NB4 (cell line): ENCODE results near the gene SRSF3.

Experiments used
- DNase-seq: peaks from one replicate; pipeline ENCODE4 v3.0.0; 2010; ENCODE audit warnings: low read depth
- H3K4me3 ChIP-seq: one replicate; pipeline ENCODE4 v1.5.1; 2011; ENCODE audit warnings: mild to moderate bottlenecking, low read depth, low read length, moderate library complexity
- CTCF ChIP-seq: IDR thresholded peaks from one replicate; pipeline ENCODE4 v1.5.1; 2012; ENCODE audit warnings: low read depth, low read length
- MAX ChIP-seq: IDR thresholded peaks from 2 replicates; pipeline ENCODE4 v1.6.1; 2011; ENCODE audit warnings: low read depth, low read length
- MYC ChIP-seq: IDR thresholded peaks from 2 replicates; pipeline ENCODE4 v1.6.1; 2011; ENCODE audit warnings: low read depth, low read length
- POLR2A ChIP-seq: IDR thresholded peaks from 2 replicates; pipeline ENCODE4 v1.6.1; 2011; ENCODE audit warnings: mild to moderate bottlenecking; ENCODE audit not compliant: insufficient read length; ENCODE audit errors: extremely low read depth

SRSF3 gene

DNA sequence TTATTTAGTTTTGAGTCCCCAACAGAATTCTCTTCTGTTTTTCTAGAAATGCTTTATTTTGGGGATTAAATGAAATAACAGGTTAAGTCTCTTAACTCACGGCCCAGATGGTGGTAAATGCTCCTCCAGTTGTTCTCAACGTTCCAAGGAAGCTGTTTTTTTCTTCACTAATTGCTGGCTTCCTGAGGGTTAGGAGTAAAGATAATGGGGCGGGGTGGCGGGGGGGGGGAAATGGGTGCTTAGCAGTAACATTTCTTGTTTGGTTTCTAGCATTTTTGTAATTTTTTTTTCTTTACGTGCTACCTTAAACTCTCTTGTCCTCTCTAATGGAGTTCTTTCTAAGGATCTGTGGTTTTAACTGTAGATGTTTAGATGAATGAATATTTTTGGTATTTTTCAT is 2.2 kb downstream of the SRSF3 start:
- TF ChIP-seq MYC (no peak), MAX (no peak), POLR2A (no peak), CTCF (no peak)
- DNase-seq: no peak
- peak overlapping the region; percentile 100 for H3K4me3 ChIP-seq

DNA sequence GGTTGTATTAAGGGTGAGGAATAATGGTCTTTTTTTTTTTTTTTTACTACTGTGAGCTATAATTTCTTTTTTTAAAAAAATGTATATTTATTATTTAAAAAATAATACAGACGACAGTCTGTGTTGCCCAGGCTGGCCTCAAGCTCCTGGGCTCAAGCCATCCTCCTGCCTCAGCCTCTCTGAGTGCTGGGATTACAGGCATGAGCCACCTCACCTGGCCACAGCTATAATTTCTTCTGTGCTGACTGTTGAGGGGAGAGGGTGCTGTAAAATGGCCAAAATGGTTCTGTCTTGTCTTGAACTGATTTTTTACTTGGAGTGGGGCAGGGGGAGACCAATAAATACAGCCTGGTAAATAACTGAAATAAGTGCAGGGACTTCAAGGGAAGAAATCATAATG is 3.6 kb downstream of the SRSF3 start:
- no peak for DNase-seq
- peak overlapping the region; percentile 100 for H3K4me3 ChIP-seq
- no peak for TF ChIP-seq MAX
- no peak for TF ChIP-seq POLR2A
- TF ChIP-seq CTCF: no peak
- no peak for TF ChIP-seq MYC

DNA sequence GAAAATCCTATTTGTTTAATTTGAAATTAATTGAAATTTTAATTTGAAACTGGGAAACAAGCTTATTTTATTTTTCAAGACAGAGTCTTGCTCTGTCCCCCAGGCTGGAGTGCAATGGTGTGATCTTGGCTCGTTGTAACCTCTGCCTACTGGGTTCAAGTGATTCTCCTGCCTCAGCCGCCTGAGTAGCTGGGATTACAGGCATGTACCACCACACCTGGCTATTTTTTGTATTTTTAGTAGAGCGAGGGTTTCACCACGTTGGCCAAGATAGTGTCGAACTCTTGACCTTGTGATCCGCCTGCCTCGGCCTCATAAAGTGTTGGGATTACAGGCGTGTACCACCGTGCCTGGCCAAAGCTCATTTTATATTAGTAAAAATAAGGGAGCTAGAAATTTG is 4.2 kb downstream of the SRSF3 start:
- no peak for DNase-seq
- TF ChIP-seq CTCF (no peak), MYC (no peak), POLR2A (no peak), MAX (no peak)
- H3K4me3 ChIP-seq: peak overlapping the region; percentile 100

DNA sequence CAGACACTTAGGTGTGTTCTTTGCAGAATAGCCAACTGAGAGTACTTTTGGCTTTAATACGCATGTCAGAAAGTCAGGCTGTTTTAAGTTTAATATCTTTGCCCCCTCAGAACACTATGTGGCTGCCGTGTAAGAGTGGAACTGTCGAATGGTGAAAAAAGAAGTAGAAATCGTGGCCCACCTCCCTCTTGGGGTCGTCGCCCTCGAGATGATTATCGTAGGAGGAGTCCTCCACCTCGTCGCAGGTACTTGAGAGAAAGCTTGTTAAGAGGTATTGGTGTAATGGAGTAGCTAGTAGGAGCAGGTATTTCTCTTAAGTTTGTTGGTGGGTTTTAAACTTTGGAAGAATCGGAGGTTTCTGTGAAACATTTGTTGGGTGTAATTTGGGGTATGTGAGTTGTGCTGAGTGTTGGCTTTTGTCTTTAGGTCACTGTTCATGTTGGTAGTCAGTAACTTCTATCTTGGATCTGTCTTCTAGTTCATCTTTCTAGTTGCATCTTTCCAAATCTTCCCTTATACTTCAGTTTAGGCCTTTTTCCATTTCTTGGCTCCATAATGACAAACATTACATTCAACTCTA is 4.7 kb downstream of the SRSF3 start:
- H3K4me3 ChIP-seq: peak overlapping the region; percentile 100
- TF ChIP-seq POLR2A: no peak
- TF ChIP-seq CTCF: no peak
- TF ChIP-seq MAX: no peak
- TF ChIP-seq MYC: no peak
- DNase-seq: no peak

DNA sequence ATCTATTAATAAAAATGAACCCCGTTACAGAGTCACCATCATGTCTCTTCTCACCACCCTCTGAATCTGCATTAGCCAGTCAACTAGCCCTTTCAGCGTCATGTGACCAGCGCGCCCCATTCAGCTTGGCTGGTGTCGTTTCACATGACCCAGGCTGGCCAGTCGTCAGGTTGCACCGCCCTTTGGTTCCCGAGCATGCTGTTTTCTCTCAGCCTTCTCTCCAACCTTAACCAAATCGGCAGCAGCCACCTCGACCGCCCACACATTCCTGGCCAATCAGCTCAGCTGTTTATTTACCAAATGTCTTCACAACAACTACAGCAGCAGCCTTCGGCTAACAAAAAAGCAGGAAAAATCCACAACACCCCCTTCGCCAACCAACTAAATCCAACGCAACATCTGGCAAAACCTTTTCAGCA is 5.6 kb downstream of the SRSF3 start:
- peak overlapping the region; percentile 100 for H3K4me3 ChIP-seq
- peak; percentile 42 for DNase-seq
- TF ChIP-seq CTCF (no peak), MYC (no peak), MAX (peak; percentile 20; the same call in 1 of the 2 replicates), POLR2A (no peak)
